ENCODE results near the gene CRYGD. TPM values are rescaled to one million over a fixed set of nuclear protein-coding genes. Genes with fewer than 3 reads are reported as not detected.

Gene CRYGD
- total and polyA plus RNA-seq, 7 donors, result not detected

DNA sequence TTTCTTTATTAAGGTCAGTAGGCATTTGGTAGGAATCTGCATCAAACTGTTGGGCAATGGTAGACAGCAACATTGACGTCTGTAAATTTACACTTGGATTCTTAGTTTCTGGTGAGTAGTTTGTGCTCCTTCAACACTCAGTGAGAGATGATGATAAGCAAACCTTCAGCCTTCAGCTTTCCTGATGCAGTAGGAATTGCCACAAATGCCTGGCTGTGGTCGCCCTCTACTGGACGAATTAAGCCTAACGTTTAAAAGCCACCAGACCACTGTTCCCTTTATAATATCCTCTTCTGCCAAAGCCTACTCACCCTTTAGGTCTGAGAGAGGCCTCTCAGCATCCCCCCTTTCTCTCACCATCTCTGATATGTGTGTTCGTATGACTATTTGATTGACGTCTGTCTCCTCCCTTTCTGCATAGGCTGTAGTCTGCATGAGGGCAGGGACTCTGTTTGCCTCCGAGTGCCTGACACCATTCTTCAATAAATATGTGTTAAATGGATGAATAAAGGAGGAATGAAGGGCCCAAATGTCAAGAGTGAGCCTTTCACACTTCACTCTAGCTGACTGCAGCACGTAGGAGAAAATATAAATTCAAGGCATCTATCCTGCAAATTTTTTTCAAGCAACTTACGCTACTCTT, 52.0 kb downstream of the CRYGD start:
- ATAC-seq (peak; percentile 63 to 83 (median 70)), DNase-seq (peak; percentile 22 to 55)
- H3K4me1 ChIP-seq, result no peaks in the 10 kb centered on the region
- WGBS, 3 donors, result 25 to 26% (median 26%) methylated on average over 9 of the region's 9 CpGs
- H3K4me3 ChIP-seq, result no peak overlapping the region
- H3K9me3 ChIP-seq, result no peaks in the 10 kb centered on the region
- H3K27ac ChIP-seq, result no peak overlapping the region
- TF ChIP-seq, protein P1, sequence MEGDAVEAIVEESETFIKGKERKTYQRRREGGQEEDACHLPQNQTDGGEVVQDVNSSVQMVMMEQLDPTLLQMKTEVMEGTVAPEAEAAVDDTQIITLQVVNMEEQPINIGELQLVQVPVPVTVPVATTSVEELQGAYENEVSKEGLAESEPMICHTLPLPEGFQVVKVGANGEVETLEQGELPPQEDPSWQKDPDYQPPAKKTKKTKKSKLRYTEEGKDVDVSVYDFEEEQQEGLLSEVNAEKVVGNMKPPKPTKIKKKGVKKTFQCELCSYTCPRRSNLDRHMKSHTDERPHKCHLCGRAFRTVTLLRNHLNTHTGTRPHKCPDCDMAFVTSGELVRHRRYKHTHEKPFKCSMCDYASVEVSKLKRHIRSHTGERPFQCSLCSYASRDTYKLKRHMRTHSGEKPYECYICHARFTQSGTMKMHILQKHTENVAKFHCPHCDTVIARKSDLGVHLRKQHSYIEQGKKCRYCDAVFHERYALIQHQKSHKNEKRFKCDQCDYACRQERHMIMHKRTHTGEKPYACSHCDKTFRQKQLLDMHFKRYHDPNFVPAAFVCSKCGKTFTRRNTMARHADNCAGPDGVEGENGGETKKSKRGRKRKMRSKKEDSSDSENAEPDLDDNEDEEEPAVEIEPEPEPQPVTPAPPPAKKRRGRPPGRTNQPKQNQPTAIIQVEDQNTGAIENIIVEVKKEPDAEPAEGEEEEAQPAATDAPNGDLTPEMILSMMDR (IDR thresholded peaks at IDR 0.05), result peak; percentile 77
- peaks cover 0 to 5% (median 0%) of the 10 kb centered on the region in 3 donors for H3K27me3 ChIP-seq (ENCODE audit: insufficient read depth in 3 of 3, low read length in 2 of 3)
- H3K36me3 ChIP-seq (ENCODE audit: insufficient read depth in 1 of 2, low read depth in 1 of 2), result no peaks in the 10 kb centered on the region
- intact Hi-C loops (cut with DNase I), result loop anchor here (2.0 to 5.0 kb wide), 2 partner anchors 325 to 326 kb away; no protein-coding TSS in a partner anchor

Other genes with a start within 250 kb of the CRYGD start
- gene PLEKHM3, start 99.0 kb downstream of the CRYGD start, total RNA-seq, result 1 to 10 TPM; 2.2 to 5.7 (median 4.7) TPM
- gene PLEKHM3, start 99.0 kb downstream of the CRYGD start, polyA plus RNA-seq, result 1 to 10 TPM; 1.1 to 4.3 (median 2.7) TPM
- gene CRYGC, start 5.3 kb upstream of the CRYGD start, total RNA-seq, result not detected
- not detected for gene CRYGC, start 5.3 kb upstream of the CRYGD start, polyA plus RNA-seq
- not detected for gene CRYGB, start 21.6 kb upstream of the CRYGD start, total RNA-seq
- not detected for gene CRYGB, start 21.6 kb upstream of the CRYGD start, polyA plus RNA-seq
- not detected for gene CRYGA, start 39.1 kb upstream of the CRYGD start, total RNA-seq
- gene CRYGA, start 39.1 kb upstream of the CRYGD start, polyA plus RNA-seq, result not detected
- not detected for gene C2orf80, start 65.5 kb upstream of the CRYGD start, total RNA-seq
- gene C2orf80, start 65.5 kb upstream of the CRYGD start, polyA plus RNA-seq, result under 1 TPM in 1 of 3 donors, not detected in 2; 0.04 TPM
- gene IDH1, start 130.5 kb upstream of the CRYGD start, total RNA-seq, result 10 to 100 TPM in 3 of 4 donors, 1 to 10 TPM in 1; 9.7 to 18.0 (median 13.3) TPM
- 10 to 100 TPM in 2 of 3 donors, 1 to 10 TPM in 1; 9.7 to 42.6 (median 17.9) TPM for gene IDH1, start 130.5 kb upstream of the CRYGD start, polyA plus RNA-seq
- gene PIKFYVE, start 141.7 kb upstream of the CRYGD start, total RNA-seq, result 10 to 100 TPM; 12.0 to 14.2 (median 13.5) TPM
- gene PIKFYVE, start 141.7 kb upstream of the CRYGD start, polyA plus RNA-seq, result 1 to 10 TPM; 2.8 to 8.8 (median 2.9) TPM

Data from psoas muscle (tissue), 8 donors.